ENCODE data around the gene CCDC74B.
"Not testable (repeated sequence)": the region's sequence is repeated elsewhere in the genome, so short reads cannot be mapped to it uniquely, and the experiment has no call there.

CCDC74B gene

GRCh38 chr2:130165293-130166016 is 20.5 kb upstream of the CCDC74B start:
- no peak for ATAC-seq

DNA sequence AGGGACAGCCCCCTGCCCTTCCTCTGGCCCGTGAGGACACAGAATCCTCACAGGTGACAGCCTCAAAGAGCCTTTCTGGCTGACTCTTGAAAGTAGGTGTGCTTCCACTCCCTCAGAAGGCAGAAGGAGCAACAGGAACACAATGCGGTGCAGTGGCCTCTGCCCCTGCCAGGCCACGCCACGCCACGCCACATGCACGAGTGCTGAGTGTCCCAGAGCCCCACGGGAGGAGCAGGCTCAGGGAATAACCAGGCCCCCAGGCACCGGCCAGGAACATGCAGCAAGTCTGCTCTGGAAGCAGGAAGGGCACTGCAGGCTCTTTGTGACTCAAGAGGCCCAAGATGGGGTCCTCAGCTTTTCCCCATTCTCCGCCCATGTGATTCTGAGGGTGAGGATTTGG is 18.1 kb upstream of the CCDC74B start:
- ATAC-seq = no peak

DNA sequence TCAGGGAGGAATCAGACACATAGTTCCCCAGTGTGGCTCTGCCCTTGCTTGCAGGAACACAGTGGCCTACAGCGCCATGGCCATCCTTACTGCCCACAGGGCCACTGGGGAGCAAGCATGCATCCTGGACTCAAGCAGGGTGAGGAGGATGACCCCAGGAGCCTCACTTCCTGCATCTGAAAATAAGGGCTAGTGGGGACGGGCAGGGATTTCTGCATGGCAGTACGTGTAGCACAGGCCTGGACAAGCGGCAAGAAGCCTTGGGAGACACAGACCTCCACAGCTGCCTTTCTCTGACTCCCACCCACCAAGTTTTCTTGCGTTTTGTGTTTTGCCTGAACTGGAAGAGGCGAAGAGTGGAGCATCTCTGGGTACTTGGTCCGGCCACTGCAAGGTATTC is 17.6 kb upstream of the CCDC74B start:
- not testable (repeated sequence) for ATAC-seq

DNA sequence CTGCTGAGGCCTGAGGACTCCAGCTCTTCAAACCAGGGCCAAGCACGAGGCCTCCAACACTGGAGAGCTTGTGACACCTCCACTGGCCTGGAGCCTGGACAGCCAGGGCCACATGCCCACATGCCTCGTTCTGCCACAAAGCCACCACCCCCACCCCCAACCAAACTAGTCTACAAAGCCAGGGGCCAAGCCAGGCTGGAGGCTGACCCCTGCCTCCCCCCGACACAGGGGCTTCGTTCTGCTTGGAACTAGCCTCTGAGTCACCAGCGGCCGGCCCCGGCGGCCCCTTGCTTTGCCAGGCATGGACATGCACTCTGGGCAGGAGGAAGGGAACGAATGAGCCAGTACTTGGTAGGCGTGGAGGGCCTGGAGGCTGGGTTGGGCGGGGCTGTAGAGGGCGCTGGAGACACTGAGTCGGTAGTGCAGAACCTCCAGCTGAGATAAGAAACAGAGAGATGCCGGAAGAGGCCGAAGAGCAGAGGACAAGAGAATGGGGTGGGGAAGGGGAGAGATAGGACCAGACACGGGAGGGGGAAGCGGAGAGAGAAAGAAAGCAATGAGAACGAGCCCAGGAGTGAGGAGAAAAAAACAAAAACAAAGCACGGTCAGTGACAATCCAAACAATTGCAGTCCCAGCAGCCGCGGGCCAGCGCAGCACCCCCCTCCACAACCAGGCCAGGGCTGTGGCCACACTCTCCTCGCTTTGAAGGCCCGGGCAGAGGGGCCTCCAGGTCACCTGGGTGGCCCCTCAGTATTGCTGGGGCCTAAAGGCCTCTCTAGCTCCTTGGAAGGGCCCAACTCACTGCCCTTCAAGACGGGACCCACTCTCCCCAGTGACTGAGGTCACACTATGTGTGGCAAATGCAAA is 16.2 kb upstream of the CCDC74B start:
- ATAC-seq = not testable (repeated sequence)

DNA sequence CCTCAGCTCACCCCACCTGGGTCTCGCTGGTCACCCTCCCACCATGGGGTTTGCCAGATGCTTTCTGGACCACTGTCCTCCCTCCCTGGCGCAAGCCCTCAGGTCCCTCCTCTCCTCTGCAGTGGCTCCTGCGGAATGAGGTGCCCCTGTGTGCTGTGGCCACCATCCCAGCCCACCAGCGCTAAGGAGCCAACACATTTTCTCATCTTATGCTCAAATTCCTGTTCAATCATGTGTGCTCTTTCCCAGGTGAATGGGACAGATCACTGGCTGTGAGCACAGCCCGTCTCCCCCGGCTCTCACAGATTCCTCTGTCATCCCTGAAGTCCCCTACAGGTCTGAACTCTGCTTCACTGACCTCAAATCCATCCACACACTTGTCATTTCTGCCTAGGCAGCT is 15.2 kb upstream of the CCDC74B start:
- no peak for ATAC-seq

- not testable (repeated sequence) for ATAC-seq
Observed at GRCh38 chr2:130159376-130159775, 14.5 kb upstream of the CCDC74B start.

DNA sequence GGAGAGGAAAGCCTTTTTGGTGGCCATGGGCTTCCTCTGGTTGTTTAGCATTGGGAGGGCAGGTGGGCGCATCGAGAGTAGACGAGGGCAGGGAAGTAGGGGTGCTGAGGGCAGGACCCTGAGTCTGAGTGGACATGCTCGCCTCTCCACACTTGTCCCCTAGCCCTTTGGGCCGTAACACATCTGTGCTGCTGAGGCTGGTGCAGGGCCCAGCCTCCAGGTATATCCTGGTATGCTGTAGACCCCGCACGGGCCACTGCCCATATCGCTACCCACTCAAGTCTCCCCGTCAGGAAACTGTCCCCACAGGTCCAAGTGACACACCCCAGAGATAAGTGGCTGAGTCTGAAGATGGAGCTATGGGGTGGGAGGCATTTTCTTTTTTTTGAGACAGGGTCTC is 13.7 kb upstream of the CCDC74B start:
- ATAC-seq = no peak

DNA sequence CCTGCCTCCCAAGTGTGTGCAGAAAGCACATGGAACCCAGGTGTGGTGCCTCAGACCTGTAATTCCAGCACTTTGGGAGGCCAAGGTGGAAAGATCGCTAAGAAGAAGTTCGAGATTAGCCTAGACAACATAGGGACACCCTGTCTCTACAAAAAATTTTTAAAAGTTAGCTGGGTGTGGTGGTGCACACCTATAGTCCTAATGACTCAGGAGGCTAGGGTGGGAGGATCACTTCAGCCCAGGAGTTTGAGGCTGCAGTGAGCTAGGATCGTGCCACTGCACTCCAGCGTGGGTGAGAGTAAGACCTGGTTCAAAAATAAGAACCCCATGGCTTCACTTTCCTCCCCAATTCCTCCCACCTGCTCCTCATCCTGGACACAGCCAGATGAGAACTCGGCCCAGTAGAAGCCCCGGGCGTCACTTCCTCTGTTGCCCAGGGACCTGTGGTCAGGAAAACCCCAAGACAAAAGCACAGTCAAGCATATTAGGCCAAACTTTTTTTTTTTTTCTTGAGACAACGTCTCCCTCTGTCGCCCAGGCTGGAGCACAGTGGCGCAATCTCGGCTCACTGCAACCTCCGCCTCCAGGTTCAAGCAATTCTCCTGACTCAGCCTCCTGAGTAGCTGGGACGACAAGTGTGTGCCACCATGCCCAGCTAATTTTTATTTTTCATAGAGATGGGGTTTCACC is 13.1 kb upstream of the CCDC74B start:
- peak in 1 of 2 donors; percentile 60 for ATAC-seq

DNA sequence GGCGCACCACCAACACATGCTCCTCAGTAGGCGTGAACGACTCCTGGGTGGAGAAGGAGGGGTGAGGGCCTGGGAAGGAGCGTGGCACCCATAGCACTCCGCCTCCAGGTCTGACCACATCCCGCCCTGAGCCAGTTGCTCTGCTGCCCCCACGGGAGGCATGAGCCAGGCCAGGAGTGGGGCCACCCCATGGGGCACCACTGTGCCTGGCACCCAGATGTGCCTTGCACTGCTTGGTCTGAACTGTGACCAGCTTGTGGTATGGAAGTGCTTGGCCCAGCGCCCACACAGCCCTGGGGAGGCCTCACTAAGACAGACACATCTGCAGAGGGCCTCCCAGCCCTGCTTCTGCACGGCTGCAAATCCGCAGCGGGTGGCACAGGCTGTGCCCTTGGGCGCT is 12.4 kb upstream of the CCDC74B start:
- not testable (repeated sequence) for ATAC-seq

DNA sequence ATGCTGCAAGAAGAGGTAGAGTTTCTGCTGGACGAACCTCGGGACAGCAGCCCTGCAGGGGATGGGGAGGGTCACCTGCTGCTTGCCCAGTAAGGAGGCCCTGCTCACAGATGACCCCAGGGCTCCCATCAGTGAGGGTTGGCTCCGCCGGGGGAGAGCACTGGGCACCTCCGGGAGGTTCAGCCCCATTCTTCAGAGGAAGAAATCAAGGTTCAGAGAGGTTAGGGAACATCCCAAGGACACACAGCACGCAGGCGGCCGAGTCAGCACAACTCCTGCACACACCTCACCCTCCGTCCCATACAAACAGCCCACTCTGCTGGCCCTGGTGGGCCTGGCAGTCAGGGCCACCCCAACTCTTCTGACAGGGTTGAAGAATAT is 11.7 kb upstream of the CCDC74B start:
- no peak for ATAC-seq

DNA sequence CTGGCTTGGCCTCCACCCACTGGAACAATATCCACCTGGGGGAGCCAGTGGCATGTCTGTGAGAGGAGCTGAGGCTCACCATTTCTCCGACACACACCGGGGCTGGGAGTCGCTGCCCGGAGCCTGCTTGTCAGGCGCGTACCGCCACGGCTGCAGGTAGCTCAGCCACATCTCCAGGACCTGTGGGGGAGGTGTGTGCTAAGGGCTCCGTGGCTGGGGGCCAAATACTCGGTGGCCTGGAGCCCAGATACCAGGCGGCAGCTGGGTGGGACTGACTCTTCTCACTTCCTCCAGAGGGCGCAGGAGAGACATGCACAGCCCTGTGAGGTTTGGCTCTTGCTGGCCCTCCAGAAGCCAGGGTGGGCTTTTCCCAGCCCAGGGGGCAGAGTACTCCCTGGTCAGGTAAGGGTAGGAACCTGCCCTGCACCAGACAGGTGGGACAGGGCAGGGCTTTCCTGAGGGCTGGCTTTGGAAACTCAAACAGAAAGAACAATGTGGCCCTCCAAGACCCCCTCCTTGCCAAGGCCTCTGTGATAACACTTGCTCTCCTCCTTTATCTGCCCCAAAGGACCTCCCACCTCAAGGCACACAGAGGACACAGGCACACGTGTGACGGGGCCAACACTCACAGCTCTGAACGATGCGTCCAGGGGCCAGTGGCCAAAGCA is 11.2 kb upstream of the CCDC74B start:
- not testable (repeated sequence) for ATAC-seq

GRCh38 chr2:130154773-130155765 is 10.2 kb upstream of the CCDC74B start:
- ATAC-seq = no peak

GRCh38 chr2:130154423-130154770 is 9.5 kb upstream of the CCDC74B start:
- ATAC-seq = not testable (repeated sequence)

DNA sequence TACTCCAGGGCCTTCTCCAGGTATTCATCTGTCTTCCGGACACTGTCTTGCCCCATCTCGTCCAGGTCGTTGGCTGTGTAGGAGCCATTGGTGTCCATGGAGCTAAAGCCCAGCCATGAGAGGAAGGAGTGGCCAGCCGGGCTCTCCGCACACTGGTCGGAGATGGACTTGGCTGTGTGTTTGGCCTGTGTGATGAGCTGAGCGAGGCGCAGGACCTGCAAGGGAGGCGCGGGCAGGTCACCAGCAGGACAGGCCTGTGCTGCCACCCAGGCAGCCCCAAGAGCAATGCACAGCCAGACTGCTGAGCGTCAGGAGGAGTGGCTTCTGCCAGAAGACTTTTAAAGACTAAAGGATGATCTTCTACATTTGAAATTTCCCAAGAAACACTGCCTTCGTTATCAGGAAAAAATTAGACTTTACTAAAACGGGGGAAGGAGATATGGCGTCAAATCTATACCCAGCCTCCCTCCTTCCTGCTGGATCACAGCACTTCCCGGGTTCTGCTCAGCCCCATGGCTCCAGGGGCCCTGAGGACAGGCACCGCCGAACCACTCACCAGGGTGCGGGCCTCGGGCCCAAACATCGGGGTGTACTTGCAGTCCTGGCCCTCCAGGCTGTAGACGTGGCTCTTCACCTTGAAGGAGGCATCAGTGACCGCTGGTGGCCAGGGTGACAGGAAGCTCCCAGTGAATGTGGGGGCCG is 9.0 kb upstream of the CCDC74B start:
- not testable (repeated sequence) for ATAC-seq

GRCh38 chr2:130152816-130153595 is 8.1 kb upstream of the CCDC74B start:
- ATAC-seq = no peak

GRCh38 chr2:130152136-130152815 is 7.4 kb upstream of the CCDC74B start:
- ATAC-seq = not testable (repeated sequence)

GRCh38 chr2:130151145-130151512 is 6.2 kb upstream of the CCDC74B start:
- ATAC-seq = not testable (repeated sequence)

GRCh38 chr2:130150181-130151144 is 5.6 kb upstream of the CCDC74B start:
- ATAC-seq = no peak

All from activated CD4-positive, CD25-positive, alpha-beta regulatory T cell treated with anti-CD3 and anti-CD28 coated beads, Interleukin-2, amount 50 U/mL, for 24 hours (primary cell).